GM21723 (cell line): Measurements from ENCODE around the gene PAPSS2.
"Not testable (repeated sequence)": the region's sequence is repeated elsewhere in the genome, so short reads cannot be mapped to it uniquely, and the experiment has no call there.

Source experiments
- ATAC-seq: cut with Tn5 transposase; IDR thresholded peaks from one replicate; pipeline ENCODE4 v1.9.1; 2021; ENCODE audit warnings: mild to moderate bottlenecking, moderate library complexity; ENCODE audit not compliant: unreplicated experiment

The PAPSS2 gene

DNA sequence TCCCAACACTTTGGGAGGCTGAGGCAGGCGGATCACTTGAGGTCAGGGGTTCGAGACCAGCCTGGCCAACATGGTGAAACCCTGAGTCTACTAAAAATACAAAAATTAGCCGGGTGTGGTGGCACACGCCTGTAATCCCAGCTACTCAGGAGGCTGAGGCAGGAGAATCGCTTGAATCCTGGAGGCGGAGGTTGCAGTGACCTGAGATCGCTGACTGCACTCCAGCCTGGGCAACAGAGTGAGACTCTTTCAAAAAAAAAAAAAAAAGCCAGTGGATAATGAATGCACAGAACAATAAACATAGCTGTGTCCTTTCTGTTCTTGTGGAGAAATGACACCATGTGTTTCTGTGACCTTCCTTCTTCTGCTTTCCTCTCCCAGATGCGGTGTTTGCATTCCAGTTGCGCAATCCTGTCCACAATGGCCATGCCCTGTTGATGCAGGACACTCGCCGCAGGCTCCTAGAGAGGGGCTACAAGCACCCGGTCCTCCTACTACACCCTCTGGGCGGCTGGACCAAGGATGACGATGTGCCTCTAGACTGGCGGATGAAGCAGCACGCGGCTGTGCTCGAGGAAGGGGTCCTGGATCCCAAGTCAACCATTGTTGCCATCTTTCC, 83.4 kb downstream of the PAPSS2 start:
- ATAC-seq: not testable (repeated sequence)

DNA sequence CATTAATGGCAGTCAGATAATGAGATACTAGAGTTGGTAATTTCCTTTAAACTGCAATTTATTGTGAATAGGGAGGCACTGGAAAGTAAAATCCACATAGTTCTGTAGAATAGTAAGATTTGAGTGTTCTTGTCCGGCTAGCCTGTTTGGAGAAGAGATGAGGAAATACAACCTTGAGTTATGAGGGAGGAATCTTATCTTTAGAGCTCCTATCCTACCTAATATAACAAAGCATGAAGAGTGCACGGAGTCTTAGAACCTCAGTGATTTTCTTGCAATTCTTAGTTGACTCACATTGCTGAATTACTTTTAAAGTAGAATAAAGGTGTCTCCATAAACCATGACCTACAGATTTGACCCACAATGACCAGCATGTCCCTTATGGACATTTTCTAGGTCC, 84.9 kb downstream of the PAPSS2 start:
- no peak for ATAC-seq

DNA sequence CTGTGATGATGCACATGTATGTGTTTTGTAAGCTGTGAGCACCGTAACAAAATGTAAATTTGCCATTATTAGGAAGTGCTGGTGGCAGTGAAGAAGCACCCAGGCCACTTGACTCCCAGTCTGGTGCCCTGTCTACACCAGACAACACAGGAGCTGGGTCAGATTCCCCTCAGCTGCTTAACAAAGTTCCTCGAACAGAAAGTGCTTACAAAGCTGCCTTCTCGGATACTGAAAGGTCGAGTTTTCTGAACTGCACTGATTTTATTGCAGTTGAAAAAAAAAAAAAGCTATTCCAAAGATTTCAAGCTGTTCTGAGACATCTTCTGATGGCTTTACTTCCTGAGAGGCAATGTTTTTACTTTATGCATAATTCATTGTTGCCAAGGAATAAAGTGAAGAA, 87.2 kb downstream of the PAPSS2 start:
- no peak for ATAC-seq

DNA sequence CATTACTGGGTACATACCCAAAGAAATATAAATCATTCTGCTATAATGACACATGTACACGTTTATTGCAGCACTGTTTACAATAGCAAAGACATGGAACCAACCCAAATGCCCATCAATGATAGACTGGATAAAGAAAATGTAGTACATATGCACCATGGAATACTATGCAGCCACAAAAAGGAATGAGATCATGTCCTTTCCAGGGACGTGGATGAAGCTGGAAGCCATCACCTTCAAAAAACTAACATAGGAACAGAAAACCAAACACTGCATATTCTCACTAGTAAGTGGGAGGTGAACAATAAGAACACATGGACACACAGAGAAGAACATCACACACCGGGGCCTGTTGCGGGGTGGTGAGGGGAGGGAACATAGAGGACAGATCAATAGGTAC, 88.6 kb downstream of the PAPSS2 start:
- not testable (repeated sequence) for ATAC-seq

DNA sequence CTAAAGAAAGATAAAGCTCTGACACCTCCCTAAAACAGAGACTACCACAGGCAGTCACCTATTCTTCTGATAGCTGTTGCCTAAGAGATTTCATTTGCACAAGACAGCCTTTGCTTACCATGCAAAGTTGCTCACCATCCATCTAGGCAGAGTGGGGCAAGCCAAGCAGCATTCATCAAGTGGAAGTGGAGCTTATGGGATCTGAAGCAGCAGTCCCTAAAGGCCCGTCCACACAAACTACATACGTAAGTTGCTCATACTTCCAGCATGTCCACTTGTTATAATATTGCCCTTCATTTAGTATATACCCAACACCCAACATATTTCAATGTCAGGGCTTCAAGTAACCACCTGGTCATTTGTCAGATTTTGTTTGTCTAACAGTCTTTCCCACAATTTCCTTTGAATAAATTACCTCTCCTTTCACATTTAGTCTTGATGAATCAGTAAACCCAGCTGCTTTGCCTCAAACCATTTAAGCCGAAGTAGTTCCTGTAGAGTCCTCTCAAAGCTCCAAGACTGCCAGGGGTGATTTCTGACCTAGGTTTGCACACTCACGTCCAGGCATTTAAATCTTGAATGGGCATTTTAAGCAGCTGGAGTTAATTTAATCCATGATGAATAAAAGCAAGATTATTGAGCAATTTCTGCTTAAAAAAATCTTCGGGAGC, 90.5 kb downstream of the PAPSS2 start:
- ATAC-seq: no peak

DNA sequence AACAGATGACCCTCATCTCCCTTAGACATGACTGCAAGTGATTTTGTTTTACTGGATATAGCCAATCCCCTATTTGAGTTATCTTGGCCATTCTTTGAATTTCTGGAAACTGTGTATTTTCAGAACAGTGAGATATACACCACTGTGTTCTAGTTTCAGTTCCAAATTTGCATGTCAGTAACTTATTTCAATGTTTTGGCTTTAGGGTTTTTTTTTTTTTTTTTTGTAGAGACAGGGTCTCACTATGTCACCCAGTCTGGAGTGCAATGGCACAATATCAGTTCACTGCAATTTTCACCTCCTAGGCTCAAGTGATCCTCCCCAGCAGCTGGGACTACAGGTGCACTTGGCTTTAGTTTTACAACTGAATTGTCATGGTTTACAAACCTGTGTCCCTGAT, 91.1 kb downstream of the PAPSS2 start:
- no peak for ATAC-seq

DNA sequence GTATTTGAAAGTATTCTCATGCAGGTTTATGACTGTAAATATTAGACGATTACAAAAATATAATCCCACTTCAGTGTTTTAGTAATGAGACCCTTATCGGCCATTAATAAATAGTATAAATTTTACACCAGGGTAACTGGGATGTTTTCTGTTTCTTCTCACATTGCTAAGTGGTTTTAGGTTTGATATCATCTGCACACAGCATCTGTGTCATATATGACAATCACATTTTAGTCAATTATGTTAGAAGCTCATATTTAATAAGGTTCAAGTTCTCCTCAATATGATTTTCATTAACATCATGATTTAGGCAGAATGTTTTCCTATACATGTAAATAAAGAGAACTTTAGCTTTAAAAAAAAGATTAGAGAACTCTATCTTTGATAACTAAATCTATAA, 91.6 kb downstream of the PAPSS2 start:
- no peak for ATAC-seq

DNA sequence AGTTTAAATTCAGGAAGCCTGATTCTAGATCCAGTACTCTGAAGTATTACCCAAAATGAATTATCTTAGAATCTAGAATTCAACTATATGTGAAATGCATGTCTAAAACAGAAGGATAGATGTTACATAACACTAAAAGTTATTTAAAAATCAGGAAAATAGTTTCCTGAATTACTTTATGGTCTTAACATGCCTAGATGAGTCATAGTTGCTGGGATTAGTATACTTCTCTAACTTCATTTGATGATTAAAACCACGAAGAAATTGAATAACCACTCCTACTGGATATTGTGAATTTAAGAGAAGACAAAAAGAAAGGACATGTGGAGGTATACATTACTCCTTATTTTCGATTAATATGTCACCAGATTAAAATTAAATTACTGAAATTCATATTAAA, 92.9 kb downstream of the PAPSS2 start:
- ATAC-seq: no peak

DNA sequence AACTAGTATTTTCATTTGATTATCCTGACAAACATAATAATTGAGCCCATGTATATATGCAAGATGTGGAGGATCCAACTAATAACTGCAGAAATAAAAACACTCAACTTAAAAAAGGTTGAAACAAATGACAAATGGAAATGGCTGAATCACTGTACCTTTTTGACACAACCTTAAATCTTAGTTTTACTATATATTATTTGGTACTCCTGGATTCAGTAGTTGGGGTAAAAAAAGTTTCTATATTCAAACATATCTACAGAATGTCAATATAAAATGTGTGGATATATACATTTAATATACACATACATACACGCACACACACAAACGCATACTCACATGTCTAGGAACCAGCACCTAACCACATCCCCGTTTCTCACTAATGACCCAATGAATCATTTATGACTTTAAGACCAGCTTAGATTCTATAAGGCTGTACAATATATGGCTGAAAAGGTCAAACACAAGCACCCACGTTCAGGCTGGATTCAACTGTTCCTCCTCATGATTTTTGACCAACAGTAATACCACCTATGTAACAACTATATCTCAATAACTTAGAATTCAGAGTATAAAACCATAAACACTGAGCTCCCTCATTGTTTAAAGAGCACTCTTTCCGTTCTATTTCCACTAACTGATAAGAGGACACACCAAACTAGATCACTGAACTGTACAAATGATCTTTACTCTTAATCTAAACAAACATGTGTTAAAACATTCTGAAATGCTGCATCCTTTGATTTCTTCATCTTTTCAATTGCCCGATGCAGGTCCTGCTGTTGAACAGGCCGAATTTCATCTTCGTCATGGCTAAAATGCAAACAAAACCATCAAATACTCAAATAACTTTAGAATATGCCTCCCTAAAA, 94.6 kb downstream of the PAPSS2 start:
- ATAC-seq: no peak

DNA sequence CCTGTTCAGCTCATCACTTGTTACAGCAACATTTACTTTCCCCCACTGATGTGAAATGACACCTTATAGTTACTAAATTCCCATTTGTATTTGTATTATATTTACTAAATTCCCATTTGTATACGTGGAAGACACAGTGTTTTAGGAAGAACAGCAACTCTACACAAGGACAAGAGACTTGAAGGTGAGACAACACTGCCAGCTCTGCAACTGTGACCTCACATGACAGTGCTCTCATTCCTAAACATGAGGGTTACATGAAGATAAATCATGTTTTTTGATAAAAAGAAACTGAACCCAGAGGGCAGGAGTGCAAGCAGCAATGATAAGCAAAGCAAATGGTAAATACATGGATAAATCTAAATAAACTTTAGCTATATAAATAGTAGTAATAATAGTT, 98.0 kb downstream of the PAPSS2 start:
- no peak for ATAC-seq

DNA sequence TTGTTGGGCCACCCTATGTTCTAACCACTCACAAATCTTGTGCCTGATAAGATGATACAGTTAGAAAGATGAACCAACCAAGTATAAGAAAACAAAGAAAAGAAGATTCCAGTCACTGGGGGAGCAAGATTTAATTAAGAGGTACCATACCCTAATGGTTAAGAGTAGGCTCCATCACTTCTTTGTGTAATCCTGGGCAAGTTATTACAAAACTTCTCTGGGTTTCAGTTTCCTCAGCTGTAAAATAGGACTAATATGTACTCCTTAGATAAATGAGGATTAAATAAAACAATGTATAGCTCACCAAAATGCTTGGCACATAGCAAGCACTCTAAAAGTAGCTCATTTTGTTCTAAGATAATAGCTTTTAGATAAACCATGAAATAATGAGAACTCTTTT, 99.9 kb downstream of the PAPSS2 start:
- no peak for ATAC-seq

DNA sequence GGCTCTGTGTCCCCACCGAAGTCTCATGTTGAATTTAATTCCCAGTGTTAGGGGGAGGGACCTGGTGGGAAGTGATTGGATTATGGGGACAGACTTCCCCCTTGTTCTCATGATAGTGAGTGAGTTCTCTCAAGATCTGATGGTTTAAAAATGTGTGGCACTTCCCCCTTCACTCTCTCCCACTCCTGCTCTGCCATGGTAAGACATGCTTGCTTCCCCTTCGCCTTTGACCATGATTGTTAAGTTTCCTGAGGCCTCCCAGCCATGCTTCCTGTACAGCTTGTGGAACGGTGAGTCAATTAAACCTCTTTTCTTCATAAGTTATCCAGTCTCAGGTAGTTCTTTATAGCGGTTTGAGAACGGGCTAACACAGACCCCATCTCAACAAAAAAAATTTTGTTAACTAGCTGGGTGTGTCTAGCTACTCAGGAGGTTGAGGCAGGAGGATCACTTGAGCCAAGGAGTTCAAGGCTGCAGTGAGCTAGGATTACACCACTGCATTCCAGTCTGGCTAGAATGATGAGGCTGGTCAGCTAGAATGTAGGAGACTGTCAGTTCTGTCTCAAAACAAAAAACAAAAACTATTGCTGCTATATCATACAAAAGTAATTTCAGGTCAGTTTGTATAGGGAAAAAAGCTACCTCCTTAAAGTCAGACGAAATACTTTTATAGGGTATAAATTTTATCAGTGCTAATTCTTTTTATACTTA, 100.7 kb downstream of the PAPSS2 start:
- no peak for ATAC-seq

DNA sequence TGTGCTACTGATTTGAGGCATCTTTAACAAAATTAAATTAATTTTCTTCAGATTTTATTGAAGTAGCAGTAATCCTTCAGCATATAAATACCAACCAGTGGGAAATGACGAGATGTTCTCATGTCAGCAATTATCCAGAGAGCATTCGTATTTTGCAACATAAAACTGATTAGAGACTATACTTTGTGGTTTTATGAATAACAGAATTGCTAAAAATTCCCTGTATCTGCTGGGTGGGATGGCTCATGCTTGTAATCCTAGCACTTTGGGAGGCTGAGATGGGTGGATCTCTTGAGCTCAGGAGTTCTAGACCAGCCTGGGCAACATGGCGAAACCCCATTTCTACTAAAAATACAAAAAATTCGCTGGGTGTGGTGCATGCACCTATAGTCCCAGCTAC, 101.5 kb downstream of the PAPSS2 start:
- no peak for ATAC-seq

DNA sequence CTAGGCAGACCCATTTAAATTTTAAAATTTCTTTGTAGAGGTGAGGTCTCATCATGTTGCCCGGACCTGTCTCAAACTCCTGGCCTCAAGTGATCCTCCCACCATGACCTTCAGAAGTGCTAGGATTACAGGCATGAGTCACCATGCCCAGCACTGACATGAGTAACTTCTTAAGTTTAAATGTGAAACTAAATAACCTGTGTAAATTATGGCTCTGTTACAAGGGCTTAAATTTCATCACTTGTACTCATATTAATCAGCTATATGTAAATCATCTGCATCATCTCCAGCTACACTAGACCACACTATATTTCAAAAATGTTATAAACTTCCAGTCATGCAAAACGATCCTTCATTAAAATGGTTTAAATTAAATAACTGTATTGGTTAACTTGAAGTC, 102.2 kb downstream of the PAPSS2 start:
- ATAC-seq: peak; percentile 71

DNA sequence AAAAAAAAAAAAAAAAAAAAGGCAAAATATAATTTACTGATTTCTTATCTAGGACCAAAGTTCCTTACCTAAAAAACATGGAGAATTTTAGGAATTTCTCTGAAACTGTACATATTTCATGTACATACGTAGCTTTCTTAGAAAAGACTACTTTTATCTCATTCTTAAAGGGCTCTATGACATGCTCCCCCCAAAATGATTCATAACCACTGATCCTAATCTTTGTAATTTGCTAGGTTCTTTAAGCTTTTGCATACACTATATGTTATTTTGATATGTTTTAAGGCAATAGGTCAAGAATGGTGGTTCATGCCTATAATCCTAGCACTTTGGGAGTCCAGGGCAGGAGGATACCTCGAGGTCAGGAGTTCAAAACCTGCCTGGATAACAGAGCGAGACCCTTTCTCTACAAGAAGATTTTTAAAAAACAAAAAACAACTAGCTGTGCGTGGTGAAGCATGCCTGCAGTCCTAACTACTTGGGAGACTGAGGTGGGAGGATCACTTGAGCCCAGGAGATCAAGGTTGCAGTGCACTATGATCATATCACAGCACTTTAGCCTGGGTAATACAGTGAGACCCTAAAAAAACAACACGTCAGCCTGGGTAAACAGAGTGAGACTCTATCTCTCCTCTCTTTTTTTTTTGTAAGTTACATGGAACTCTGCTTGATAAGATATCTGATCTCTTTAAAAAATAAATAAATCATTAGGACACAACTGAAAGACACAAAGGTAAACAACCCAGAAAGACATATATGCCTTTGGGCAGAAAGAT, 103.6 kb downstream of the PAPSS2 start:
- ATAC-seq: no peak

DNA sequence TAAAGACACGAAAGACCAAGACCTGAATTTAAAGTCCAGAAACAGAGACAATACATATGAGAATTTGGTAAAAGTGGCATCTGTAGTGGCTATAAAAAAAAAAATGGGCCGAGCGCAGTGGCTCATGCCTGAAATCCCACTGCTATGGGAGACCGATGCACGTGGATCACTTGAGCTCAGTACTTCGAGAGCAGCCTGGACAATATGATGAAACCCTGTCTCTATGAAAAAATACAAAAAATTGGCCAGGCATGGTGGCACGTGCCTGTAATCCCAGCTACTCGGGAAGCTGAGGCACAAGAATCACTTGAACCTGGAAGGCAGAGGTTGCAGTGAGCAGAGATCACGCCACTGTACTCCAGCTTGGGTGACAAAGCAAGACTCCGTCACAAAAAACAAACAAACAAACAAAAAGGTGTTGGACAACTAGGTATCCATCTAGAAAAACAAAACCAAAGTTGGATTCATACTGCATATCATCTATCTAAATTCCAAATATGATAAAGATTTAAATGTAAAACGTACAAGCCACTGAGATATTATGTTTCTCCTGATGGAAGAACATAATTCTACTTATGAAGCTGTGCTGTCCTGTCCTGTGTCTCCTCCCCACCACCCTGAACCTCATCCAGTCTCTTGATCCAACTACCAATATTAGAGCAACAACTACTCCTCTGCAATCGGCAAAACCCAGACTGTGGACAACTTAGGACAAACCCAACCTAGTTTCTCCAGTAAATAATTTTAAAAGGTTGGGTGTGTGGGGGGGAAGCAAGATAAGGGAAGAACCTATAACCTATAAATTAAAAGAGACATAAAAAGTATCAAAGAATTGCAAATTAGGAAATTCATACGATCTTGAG, 104.6 kb downstream of the PAPSS2 start:
- no peak for ATAC-seq

DNA sequence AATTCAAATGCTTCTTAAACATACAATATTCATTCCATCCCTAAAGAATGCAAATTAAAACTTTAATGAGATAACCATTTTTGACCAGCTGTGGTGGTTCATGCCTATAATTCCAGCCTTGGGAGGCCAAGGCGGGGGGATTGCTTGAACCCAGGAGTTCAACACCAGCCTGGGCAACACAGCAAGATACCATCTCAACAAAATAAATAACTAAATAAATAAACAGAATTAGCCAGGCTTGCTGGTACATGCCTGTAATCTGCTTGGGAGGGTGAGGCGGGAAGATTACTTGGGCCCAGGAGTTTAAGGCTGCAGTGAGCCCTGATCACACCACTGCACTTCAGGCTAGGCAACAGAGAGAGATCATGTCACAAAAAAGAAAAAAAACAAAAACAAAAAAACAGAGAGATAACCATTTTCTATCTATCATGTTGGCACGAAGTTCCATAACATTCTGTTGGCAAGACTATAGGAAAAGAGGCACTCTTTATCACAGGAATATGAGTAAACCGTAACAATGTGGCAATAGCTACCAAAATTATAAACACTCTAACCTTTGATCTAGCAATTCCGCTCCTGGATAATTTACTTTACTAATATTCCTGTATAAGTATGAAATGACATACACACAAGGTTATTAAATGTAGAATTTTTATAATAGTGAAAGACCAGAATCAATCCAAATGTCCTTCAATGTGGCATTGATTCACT, 106.1 kb downstream of the PAPSS2 start:
- no peak for ATAC-seq

DNA sequence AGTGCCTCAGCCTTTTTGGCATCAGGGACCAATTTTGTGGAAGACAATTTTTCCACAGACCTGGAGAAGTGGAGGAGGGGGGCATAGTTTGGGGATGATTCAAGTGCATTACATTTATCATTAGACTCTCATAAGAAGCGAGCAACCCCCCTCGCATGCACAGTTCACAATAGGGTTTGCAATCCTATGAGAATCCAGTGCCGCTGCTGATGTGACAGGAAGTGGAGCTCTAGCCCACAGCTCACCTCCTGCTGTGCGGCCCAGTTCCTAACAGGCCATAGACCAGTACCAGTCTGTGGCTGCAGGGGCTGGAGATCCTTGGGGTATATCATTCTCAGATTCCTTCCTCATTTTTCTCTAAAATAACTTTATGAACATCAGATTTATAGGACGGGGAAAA, 107.6 kb downstream of the PAPSS2 start:
- ATAC-seq: no peak

DNA sequence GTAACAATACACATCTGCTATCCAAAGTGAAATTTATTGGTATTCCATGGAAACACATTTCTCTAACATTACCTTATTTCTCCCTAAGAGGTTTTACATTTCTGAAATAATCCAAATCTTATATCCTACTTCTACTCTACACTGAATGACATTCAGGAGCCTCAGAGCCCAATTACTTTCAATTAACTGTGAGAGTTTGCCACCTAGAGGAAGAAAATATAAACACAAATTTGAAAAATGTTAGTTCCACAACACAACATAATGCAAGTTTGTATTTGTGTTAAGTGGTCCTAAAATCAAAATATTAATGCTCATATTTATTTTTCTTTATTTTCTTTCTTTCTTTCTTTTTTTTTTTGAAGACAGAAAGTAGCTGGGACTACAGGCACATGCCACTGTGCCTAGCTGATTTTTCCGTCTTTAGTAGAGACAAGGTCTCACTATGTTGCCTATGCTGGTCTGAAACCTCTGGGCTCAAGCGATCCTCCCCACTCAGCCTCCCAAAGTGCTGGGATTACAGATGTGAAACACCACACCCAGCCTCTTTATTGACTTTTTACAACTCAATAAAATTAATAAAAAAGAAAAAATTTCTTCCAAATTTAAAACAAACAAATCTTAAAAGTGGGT, 112.3 kb downstream of the PAPSS2 start:
- peak; percentile 52 for ATAC-seq
